Hematopoietic multipotent progenitor cell treated with erythropoietin and hydrocortisone succinate and interleukin-3 and kit ligand, for 17 days (in vitro differentiated cells): ENCODE results near the gene ALDH4A1.
"Not testable (repeated sequence)": the region's sequence is repeated elsewhere in the genome, so short reads cannot be mapped to it uniquely, and the experiment has no call there.

Experiments
- DNase-seq: peaks from one replicate; pipeline ENCODE4 v3.0.0-alpha.2; 2015; ENCODE audit warnings: low spot score

Gene ALDH4A1

DNA sequence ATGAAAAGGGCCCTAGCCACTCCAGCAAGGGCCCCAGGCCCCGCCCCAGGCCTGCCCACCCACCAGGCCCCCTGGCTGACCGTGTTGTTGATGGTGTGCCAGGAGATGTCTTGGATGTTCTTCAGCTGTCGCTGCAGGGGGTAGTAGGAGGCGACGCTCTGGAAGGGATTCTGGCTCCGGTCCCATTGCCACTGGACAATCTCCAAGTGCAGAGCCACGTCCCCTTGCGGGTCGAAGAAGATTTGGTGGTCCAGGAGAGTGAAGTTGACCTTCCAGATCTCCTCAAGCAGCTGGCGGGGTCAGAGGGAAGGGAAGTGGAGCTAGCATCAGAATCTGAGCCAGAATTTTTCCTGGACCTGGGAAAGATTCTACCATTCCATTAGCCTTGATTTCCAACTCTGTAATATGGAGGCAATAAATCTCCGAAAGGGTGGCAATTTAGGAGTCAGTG lies 53.1 kb downstream of the ALDH4A1 start:
- DNase-seq: no peak

DNA sequence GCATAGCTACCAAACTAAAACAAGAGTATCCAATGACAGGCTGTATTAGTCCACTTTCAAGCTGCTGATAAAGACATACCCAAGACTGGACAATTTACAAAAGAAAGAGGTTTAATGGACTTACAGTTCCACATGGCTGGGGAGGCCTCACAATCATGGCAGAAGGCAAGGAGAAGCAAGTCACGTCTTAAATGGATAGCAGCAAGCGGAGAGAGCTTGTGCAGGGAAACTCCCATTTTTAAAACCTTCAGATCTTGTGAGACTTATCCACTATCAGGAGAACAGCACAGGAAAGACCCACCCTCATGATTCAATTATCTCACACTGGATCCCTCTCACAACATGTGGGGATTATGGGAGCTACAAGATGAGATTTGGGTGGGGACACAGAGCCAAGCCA lies 54.6 kb downstream of the ALDH4A1 start:
- DNase-seq: not testable (repeated sequence)

DNA sequence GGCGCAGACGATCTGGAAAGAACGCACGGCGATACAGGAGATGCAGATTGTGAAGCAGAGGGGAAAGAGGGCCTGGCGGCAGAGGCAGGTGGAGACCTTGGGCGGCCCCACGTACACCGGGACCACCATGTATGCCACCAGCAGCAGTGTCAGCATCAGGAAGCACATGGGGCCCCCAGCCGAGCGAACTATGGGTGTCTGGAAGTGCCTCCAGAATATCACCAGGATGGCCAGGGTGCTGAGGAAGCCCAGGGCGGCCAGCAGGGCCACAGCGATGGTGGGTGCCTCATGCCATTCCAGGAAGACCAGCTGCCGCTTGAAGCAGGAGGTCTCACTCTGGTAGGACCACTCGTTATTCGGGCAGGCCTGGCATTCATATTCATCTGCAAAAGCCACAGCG lies 62.2 kb downstream of the ALDH4A1 start:
- no peak for DNase-seq

DNA sequence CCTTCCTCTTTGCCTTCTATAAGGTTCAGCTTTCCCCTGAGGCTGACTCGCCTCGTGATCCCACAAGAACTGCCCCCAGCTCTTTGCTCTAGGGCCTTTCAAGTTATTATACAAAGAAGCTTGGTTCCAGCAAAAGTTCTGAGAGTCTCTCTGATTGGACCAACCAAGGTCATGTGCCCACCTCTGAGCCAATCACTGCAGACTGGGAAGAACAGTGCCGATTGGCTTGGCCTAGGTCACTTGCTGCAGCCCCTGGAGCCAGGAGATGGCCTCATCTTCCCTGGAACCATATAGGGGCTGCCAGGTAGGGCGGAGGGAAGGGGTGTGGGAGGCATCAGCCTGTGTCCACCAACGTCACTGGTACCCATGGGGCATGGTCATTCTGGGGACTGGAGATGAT lies 65.7 kb downstream of the ALDH4A1 start:
- DNase-seq: no peak

DNA sequence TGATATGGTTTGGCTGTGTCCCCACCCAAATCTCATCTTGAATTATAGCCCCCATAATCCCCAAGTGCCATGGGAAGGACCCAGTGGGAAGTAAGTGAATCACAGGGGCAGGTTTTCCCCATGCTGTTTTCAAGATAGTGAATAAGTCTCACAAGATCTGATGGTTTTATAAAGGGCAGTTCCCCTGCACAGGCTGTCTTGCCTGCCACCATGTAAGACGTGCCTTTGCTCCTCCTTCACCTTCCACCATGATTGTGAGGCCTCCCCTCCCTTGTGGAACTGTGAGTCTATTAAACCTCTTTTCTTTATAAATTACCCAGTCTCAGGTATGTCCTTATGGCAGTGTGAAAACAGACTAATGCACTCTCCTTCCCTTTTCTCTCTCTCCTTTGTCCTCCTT lies 70.0 kb downstream of the ALDH4A1 start:
- not testable (repeated sequence) for DNase-seq

DNA sequence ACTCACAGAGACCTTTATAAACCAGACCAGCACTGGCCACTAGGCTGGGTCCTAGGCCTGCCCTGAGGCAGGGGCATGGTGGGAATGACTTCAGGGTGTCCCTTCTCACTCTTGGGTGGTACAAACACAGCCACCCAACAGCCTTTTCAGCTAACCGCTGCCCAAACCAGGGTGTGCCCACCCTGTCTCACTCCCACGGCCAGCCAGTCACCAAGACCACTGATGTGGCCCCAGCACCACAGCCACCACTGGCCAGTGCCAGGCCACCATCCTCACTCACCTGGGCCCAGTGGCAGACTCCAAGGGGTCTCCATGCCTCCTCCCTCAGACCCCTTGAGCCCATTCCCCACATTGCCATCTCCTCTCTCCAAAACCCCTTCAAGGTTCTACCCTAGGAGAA lies 70.7 kb downstream of the ALDH4A1 start:
- no peak for DNase-seq

DNA sequence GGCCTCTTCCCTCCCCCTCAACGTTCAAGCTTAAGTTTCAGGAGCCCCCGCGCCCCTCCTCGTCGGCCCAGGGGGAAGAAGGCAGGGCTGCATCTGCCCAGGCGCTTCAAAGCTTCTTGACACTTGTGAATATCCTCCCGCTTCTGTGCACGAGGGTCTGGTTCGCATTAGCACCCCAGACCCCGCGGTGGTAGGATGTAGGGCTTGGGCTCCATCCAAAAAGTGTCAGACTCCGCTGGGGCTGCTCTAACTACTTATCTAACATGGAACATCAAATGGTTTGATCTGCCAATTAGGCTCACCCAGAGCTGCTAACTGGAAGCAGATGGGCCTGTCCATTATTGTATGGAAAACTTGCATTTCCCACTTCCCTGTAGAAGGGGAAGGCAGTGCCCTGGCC lies 71.8 kb downstream of the ALDH4A1 start:
- no peak for DNase-seq

DNA sequence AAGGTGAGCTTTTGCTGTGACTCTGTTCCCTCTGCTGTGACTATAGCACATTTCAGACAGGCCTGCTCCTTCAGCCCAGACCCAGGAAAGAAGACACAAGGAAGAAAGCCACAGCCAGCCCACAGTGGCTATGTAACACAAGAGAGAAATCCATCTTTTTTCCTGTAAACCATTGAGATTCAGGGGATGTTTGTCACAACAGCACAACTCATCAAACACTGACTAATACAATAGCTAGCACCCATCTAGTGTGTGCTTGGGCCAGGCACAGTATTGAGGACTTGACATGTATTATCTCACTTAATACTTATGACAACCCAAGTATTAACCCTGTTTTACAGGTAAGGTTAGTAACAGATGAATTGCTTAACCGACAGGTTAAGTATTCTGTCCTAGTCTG lies 72.7 kb downstream of the ALDH4A1 start:
- DNase-seq: no peak

DNA sequence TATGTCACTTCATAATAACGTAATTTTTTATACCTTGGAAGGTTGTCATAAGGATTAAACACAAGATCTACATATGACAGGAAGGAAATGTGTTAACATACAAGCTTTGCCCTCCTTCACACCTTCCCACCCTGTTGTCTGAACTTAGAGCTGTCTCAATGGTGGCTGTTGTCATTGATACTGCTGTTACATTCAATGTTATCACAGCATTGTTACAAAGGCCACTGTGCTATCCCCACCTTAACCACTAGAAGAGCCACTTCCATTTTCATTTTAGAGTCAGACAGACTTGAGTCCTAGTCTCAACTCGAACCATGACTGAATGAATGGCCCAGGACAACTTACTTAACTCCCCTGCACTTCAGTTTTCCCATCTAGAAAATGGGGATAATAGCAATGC lies 74.1 kb downstream of the ALDH4A1 start:
- no peak for DNase-seq

DNA sequence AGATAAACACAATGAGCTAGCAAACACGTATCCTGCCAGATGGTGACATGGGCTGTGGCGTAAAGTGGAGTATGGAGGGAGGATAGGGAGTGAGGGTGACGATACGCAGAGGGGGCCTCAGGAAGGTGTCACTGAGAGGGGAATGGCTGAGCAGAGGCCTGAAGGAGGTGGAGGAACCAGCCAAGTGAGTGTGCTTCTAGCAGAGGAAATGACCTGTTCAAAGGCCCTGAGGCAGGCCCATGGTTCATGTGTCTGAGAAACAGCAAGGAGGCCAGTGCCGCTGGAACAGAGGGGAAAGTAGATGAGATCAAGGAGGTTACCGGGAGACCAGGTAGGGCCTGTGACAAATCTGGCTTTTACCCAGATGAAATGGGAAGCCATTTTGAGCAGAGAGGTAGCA lies 78.9 kb downstream of the ALDH4A1 start:
- no peak for DNase-seq
